Left renal pelvis (tissue), 4 donors: Measurements from ENCODE around the gene CIDEA. TPM values are rescaled to one million over a fixed set of nuclear protein-coding genes. Genes with fewer than 3 reads are reported as not detected.
"Not testable (repeated sequence)": the region's sequence is repeated elsewhere in the genome, so short reads cannot be mapped to it uniquely, and the experiment has no call there.

Experiments used
- DNase-seq, 4 donors: peaks; one replicate each; pipeline ENCODE4 v3.0.0-alpha.2; 2013; ENCODE audit warnings: low read depth in 4 of 4, low spot score in 3 of 4
- polyA plus RNA-seq, 4 donors: library from polyadenylated mRNA; unstranded; fragments of 120-200 nt; gene quantifications; one replicate each; pipeline ENCODE4 v1.2.1, GENCODE V29; 2013; ENCODE audit not compliant: insufficient read length in 4 of 4

CIDEA gene
- not detected for polyA plus RNA-seq

GRCh38 chr18:12254136-12254819 lies at the start of gene CIDEA:
CIDEA (plus strand) TSS chr18:12254361; CDS start chr18:12254384, 23 bp downstream.
- DNase-seq, result no peak

GRCh38 chr18:12208296-12209153 lies 45.6 kb upstream of the CIDEA start:
- not testable (repeated sequence) for DNase-seq

GRCh38 chr18:12212308-12212707 lies 41.9 kb upstream of the CIDEA start:
- not testable (repeated sequence) for DNase-seq

- DNase-seq, result not testable (repeated sequence)
These were observed 39.7 kb upstream of the CIDEA start for GRCh38 chr18:12214296-12215005.

- DNase-seq, result not testable (repeated sequence)
These were observed 37.7 kb upstream of the CIDEA start for GRCh38 chr18:12216471-12216870.

GRCh38 chr18:12218603-12219002 lies 35.6 kb upstream of the CIDEA start:
- DNase-seq, result not testable (repeated sequence)

GRCh38 chr18:12222041-12222440 lies 32.1 kb upstream of the CIDEA start:
- DNase-seq, result not testable (repeated sequence)

GRCh38 chr18:12223326-12223725 lies 30.8 kb upstream of the CIDEA start:
- DNase-seq, result not testable (repeated sequence)

- DNase-seq, result not testable (repeated sequence)
These were observed 27.4 kb upstream of the CIDEA start for GRCh38 chr18:12226807-12227206.

GRCh38 chr18:12227399-12228186 lies 26.6 kb upstream of the CIDEA start:
- not testable (repeated sequence) for DNase-seq

GRCh38 chr18:12228308-12228707 lies 25.9 kb upstream of the CIDEA start:
- DNase-seq, result not testable (repeated sequence)

- DNase-seq, result not testable (repeated sequence)
These were observed 23.6 kb upstream of the CIDEA start for GRCh38 chr18:12230561-12230960.

- no peak for DNase-seq
These were observed 22.9 kb upstream of the CIDEA start for GRCh38 chr18:12231040-12231882.

- DNase-seq, result no peak
These were observed 22.2 kb upstream of the CIDEA start for GRCh38 chr18:12231986-12232385.

- DNase-seq, result no peak
These were observed 20.8 kb upstream of the CIDEA start for GRCh38 chr18:12233378-12233777.

- no peak for DNase-seq
These were observed 19.5 kb upstream of the CIDEA start for GRCh38 chr18:12234451-12235190.

GRCh38 chr18:12236141-12236540 lies 18.0 kb upstream of the CIDEA start:
- no peak for DNase-seq
